Testis (tissue), 2 donors: Measurements from ENCODE around the gene RPS25.

Experiments used
- POLR2A ChIP-seq: fragments of 450-650 bp; IDR thresholded peaks from one replicate; pipeline ENCODE4 v1.6.1; 2017; ENCODE audit warnings: antibody characterized with exemption, mild to moderate bottlenecking, moderate library complexity
- TF ChIP-seq, protein P1 (sequence below), 3 experiments: fragments of 450-650 bp in 2 of 3; fragments of 200-600 bp in 1 of 3; sonication (generic) in 1 of 3; IDR thresholded peaks; one replicate each; pipeline ENCODE4 v1.5.1; 2016 to 2019; ENCODE audit warnings: antibody characterized with exemption in 3 of 3, mild to moderate bottlenecking in 2 of 3, moderate library complexity in 1 of 3

GRCh38 chr11:119047205-119047604 is 29.1 kb upstream of the RPS25 start:
- TF ChIP-seq, protein P1, sequence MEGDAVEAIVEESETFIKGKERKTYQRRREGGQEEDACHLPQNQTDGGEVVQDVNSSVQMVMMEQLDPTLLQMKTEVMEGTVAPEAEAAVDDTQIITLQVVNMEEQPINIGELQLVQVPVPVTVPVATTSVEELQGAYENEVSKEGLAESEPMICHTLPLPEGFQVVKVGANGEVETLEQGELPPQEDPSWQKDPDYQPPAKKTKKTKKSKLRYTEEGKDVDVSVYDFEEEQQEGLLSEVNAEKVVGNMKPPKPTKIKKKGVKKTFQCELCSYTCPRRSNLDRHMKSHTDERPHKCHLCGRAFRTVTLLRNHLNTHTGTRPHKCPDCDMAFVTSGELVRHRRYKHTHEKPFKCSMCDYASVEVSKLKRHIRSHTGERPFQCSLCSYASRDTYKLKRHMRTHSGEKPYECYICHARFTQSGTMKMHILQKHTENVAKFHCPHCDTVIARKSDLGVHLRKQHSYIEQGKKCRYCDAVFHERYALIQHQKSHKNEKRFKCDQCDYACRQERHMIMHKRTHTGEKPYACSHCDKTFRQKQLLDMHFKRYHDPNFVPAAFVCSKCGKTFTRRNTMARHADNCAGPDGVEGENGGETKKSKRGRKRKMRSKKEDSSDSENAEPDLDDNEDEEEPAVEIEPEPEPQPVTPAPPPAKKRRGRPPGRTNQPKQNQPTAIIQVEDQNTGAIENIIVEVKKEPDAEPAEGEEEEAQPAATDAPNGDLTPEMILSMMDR (IDR thresholded peaks at IDR 0.05): no peak
- no peak for TF ChIP-seq POLR2A
